Sigmoid colon (tissue), 4 donors: ENCODE results near the gene GPD2.

ENCODE experiments used
- EP300 ChIP-seq, 4 donors: sonication (generic); formaldehyde crosslinking; IDR thresholded peaks; one replicate each; pipeline ENCODE4 v1.6.1; 2017; ENCODE audit warnings: antibody characterized with exemption in 4 of 4
- POLR2A ChIP-seq, 2 donors: fragments of 450-650 bp; IDR thresholded peaks; one replicate each; pipeline ENCODE4 v1.6.1; 2016; ENCODE audit warnings: antibody characterized with exemption in 2 of 2, mild to moderate bottlenecking in 2 of 2, moderate library complexity in 2 of 2
- TF ChIP-seq, protein P1 (sequence below), 4 experiments: fragments of 450-650 bp in 3 of 4; fragments of 200-600 bp in 1 of 4; IDR thresholded peaks; one replicate each; pipeline ENCODE4 v1.5.1; 2016 to 2019; ENCODE audit warnings: antibody characterized with exemption in 4 of 4, mild to moderate bottlenecking in 3 of 4, moderate library complexity in 2 of 4

DNA sequence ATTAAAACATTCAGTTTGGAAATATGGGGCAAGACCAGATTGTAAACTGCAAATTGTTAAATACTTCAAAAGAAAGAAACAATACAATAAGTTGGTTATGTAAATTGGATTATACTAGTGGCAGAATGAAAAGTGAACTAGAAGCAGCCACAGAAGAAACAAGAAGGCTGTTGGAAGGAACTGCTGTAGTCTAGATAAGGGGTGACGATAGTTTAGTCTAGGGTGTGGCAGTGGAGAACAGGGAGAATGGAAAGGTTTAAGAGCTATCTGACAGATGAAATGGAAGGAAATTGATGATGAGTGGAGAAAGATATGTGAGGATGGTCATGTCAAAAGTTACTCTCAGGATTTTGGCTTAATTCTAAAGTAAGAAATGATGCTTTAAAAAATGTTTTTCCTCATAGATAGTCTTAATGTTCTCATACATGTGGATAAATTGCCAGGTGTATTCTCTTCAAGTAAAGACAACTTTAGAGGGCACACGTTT lies 179.7 kb downstream of the GPD2 start:
- TF ChIP-seq, protein P1, sequence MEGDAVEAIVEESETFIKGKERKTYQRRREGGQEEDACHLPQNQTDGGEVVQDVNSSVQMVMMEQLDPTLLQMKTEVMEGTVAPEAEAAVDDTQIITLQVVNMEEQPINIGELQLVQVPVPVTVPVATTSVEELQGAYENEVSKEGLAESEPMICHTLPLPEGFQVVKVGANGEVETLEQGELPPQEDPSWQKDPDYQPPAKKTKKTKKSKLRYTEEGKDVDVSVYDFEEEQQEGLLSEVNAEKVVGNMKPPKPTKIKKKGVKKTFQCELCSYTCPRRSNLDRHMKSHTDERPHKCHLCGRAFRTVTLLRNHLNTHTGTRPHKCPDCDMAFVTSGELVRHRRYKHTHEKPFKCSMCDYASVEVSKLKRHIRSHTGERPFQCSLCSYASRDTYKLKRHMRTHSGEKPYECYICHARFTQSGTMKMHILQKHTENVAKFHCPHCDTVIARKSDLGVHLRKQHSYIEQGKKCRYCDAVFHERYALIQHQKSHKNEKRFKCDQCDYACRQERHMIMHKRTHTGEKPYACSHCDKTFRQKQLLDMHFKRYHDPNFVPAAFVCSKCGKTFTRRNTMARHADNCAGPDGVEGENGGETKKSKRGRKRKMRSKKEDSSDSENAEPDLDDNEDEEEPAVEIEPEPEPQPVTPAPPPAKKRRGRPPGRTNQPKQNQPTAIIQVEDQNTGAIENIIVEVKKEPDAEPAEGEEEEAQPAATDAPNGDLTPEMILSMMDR (IDR thresholded peaks at IDR 0.05), result no peak
- no peak for TF ChIP-seq EP300 (IDR thresholded peaks at IDR 0.05)
- no peak for TF ChIP-seq POLR2A (IDR thresholded peaks at IDR 0.05)
